Measurements from ENCODE around the gene UBLCP1. TPM values are rescaled to one million over a fixed set of nuclear protein-coding genes. Genes with fewer than 3 reads are reported as not detected.

Gene UBLCP1
- total and polyA plus RNA-seq, 2 donors (not counting 1 experiment from before 2014, with no cell fraction given): 9.6 to 25.1 TPM

DNA sequence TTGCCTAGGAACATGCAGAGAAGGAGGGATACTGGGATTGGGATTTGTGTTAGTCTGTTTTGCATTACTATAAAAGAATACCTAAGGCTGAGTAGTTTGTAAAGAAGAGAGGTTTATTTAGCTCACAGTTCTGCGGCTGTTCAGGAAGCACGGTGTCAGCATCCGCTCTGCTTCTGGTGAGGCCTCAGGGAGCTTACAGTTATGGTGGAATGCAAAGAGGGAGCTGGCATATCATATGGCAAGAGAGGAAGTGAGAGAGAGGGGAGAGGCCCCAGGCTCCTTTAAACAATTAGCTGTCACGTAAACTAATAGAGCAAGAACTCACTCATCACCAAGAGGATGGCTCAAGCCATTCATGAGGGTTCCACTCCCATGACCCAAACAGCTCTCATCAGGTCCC, 40.2 kb downstream of the UBLCP1 start:
- intact Hi-C loops (cut with micrococcal nuclease): loop anchor here (1.0 kb wide), 1 partner anchor 29 kb away; no protein-coding TSS in a partner anchor
- Histone ChIP-seq H3K9ac (ENCODE audit: low read length) (no peak overlapping the region), H3K4me1 (ENCODE audit: control insufficient read depth in 2 of 2, insufficient read depth in 2 of 2, low read length in 2 of 2) (no peaks in the 10 kb centered on the region), H3K4me3 (ENCODE audit: control extremely low read depth in 1 of 5, extremely low read depth in 1 of 5, insufficient read depth in 1 of 5, low read depth in 2 of 5, low read length in 4 of 5) (no peak overlapping the region), H3K79me2 (ENCODE audit: control insufficient read depth, insufficient read depth, low read length) (no peaks in the 10 kb centered on the region), H3K27me3 (replicated peaks in 1 of 4; ENCODE audit: control extremely low read depth in 1 of 4, control insufficient read depth in 3 of 4, insufficient read depth in 4 of 4, low read length in 3 of 4) (no peaks in the 10 kb centered on the region), H4K20me1 (ENCODE audit: control insufficient read depth, insufficient read depth, low read length, poor library complexity, severe bottlenecking) (no peaks in the 10 kb centered on the region), H3K4me2 (replicated peaks; ENCODE audit: low read depth, low read length, poor library complexity, severe bottlenecking) (no peak overlapping the region), H3K9me3 (ENCODE audit: control extremely low read depth in 1 of 3, control insufficient read depth in 2 of 3, insufficient read depth in 1 of 3, low read length in 2 of 3) (peaks cover 4 to 36% (median 29%) of the 10 kb centered on the region in 3 donors), H3K36me3 (replicated peaks in 1 of 2; ENCODE audit: control extremely low read depth in 1 of 2, control insufficient read depth in 1 of 2, extremely low read depth in 1 of 2, insufficient read depth in 2 of 2, low read length in 1 of 2) (no peaks in the 10 kb centered on the region), H3K27ac (ENCODE audit: low read length in 2 of 2) (no peak overlapping the region), H2AFZ (ENCODE audit: insufficient read depth, low read depth, low read length, poor library complexity, severe bottlenecking) (no peak overlapping the region)
- 80% methylated on average over 1 of the region's 4 CpGs for WGBS (ENCODE audit: insufficient coverage)
- DNase-seq (no peak), ATAC-seq (ENCODE audit: low read depth) (no peak)
- peaks cover 17% of the 10 kb centered on the region for H3K9me3 Mint-ChIP-seq (ENCODE audit: insufficient read depth)
- TF ChIP-seq, protein P1, sequence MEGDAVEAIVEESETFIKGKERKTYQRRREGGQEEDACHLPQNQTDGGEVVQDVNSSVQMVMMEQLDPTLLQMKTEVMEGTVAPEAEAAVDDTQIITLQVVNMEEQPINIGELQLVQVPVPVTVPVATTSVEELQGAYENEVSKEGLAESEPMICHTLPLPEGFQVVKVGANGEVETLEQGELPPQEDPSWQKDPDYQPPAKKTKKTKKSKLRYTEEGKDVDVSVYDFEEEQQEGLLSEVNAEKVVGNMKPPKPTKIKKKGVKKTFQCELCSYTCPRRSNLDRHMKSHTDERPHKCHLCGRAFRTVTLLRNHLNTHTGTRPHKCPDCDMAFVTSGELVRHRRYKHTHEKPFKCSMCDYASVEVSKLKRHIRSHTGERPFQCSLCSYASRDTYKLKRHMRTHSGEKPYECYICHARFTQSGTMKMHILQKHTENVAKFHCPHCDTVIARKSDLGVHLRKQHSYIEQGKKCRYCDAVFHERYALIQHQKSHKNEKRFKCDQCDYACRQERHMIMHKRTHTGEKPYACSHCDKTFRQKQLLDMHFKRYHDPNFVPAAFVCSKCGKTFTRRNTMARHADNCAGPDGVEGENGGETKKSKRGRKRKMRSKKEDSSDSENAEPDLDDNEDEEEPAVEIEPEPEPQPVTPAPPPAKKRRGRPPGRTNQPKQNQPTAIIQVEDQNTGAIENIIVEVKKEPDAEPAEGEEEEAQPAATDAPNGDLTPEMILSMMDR (IDR thresholded peaks at IDR 0.05): no peak
- no peak overlapping the region for H3K27ac Mint-ChIP-seq
- no peak overlapping the region for H3K4me3 Mint-ChIP-seq
- CTCF ChIA-PET: interaction anchor here (1.4 kb wide), 1 partner anchor 21 kb away, joined by 4 read pairs; no protein-coding TSS in a partner anchor
- POLR2A ChIA-PET: no interaction called here
- H3K4me1 Mint-ChIP-seq: peaks cover 18% of the 10 kb centered on the region
- H3K27me3 Mint-ChIP-seq: no peaks in the 10 kb centered on the region

DNA sequence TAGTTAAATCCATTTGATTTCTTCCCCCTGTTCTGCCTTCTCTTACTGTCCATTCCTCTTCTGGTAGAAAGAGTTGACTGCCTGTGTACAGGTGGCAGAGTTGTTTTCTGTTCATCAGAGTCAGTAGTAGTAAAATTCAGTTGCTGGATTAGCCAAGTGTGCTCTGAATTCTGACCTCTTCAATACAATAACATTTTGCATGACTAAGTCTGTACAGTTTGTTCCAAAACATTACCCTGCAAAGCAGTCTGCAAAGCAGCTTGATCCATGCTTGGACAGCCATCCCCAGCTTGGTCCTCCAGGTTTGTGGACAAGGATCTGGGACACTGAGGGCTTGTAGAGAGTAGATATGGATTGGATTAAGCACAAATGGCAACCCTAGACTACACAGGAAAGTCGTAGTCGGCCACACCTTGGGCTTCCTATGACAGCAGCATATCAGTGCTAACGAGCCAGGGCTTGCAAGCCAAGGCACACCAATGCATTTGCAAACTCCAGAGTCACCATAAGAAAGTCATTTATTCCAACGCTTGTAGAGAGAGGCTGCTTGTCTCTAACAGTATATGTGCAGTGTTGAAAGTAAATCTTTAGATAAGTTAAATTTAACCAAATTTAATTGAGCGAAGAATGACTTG, 42.0 kb downstream of the UBLCP1 start:
- CTCF ChIA-PET: interaction anchor here (3.2 kb wide), 1 partner anchor 12 kb away, joined by 8 read pairs; no protein-coding TSS in a partner anchor

More for the DNA sequence above, 42.0 kb downstream of the UBLCP1 start:
- Mint-ChIP-seq H3K4me3 (no peak overlapping the region), H3K27me3 (no peaks in the 10 kb centered on the region), H3K27ac (peak overlapping the region; percentile 47), H3K9me3 (ENCODE audit: insufficient read depth) (peaks cover 10% of the 10 kb centered on the region), H3K4me1 (peaks cover 22% of the 10 kb centered on the region)
- H3K9ac ChIP-seq (ENCODE audit: low read length): no peak overlapping the region
- no peak for TF ChIP-seq EZH2 (IDR thresholded peaks at IDR 0.05; ENCODE audit: borderline replicate concordance, insufficient read depth, low read depth, low read length, poor library complexity, severe bottlenecking)
- TF ChIP-seq, protein P1 (IDR thresholded peaks at IDR 0.05): no peak
- DNase-seq (no peak), ATAC-seq (ENCODE audit: low read depth) (no peak)
- no peak overlapping the region for H3K4me2 ChIP-seq (replicated peaks; ENCODE audit: low read depth, low read length, poor library complexity, severe bottlenecking)
- no peak overlapping the region for H2AFZ ChIP-seq (ENCODE audit: insufficient read depth, low read depth, low read length, poor library complexity, severe bottlenecking)
- intact Hi-C loops (cut with micrococcal nuclease): no loop called here
- H4K20me1 ChIP-seq (ENCODE audit: control insufficient read depth, insufficient read depth, low read length, poor library complexity, severe bottlenecking): no peaks in the 10 kb centered on the region
- no peaks in the 10 kb centered on the region for H3K79me2 ChIP-seq (ENCODE audit: control insufficient read depth, insufficient read depth, low read length)
- WGBS (ENCODE audit: insufficient coverage): 70% methylated on average over 2 of the region's 5 CpGs
- H3K27ac ChIP-seq (ENCODE audit: low read length in 2 of 2): no peak overlapping the region
- POLR2A ChIA-PET: interaction anchor here (0.7 kb wide), 1 partner anchor 1476 kb away, joined by 5 read pairs; no protein-coding TSS in a partner anchor
- peaks cover under 1 to 2% of the 10 kb centered on the region in 2 donors for H3K4me1 ChIP-seq (ENCODE audit: control insufficient read depth in 2 of 2, insufficient read depth in 2 of 2, low read length in 2 of 2)
- no peaks in the 10 kb centered on the region for H3K27me3 ChIP-seq (replicated peaks in 1 of 4; ENCODE audit: control extremely low read depth in 1 of 4, control insufficient read depth in 3 of 4, insufficient read depth in 4 of 4, low read length in 3 of 4)
- no peak overlapping the region for H3K4me3 ChIP-seq (ENCODE audit: control extremely low read depth in 1 of 5, extremely low read depth in 1 of 5, insufficient read depth in 1 of 5, low read depth in 2 of 5, low read length in 4 of 5)
- H3K36me3 ChIP-seq (replicated peaks in 1 of 2; ENCODE audit: control extremely low read depth in 1 of 2, control insufficient read depth in 1 of 2, extremely low read depth in 1 of 2, insufficient read depth in 2 of 2, low read length in 1 of 2): no peaks in the 10 kb centered on the region
- peaks cover 4 to 33% (median 24%) of the 10 kb centered on the region in 3 donors for H3K9me3 ChIP-seq (ENCODE audit: control extremely low read depth in 1 of 3, control insufficient read depth in 2 of 3, insufficient read depth in 1 of 3, low read length in 2 of 3)
